ENCODE measurements around the gene SEMA4D.
A peak's percentile ranks its signal among the peaks of the same experiment; 100 is the strongest.

GRCh38 chr9:89388084-89388867 lies 109.6 kb downstream of the SEMA4D start:
- no peak for TF ChIP-seq POLR2A (IDR thresholded peaks at IDR 0.05)
- peak; percentile 73 to 89 (median 77) for TF ChIP-seq POLR2AphosphoS5 (IDR thresholded peaks at IDR 0.05)
- no peak for TF ChIP-seq CTCF (IDR thresholded peaks at IDR 0.05)
- peak in 2 of 4 donors; percentile 42 to 59 for TF ChIP-seq EP300 (IDR thresholded peaks at IDR 0.05)
